ENCODE measurements around the gene PLXDC2.

GRCh38 chr10:20256969-20257368 lies 440.7 kb downstream of the PLXDC2 start:
- TF ChIP-seq POLR2A (IDR thresholded peaks at IDR 0.05; ENCODE audit: low read depth, low read length) (no peak), PAX5 (IDR thresholded peaks at IDR 0.05; ENCODE audit: insufficient read depth, low read length, severe bottlenecking) (no peak)
